SK-N-SH (cell line): ENCODE measurements around the gene PSTPIP1. TPM values are rescaled to one million over a fixed set of nuclear protein-coding genes. Genes with fewer than 3 reads are reported as not detected.

ENCODE experiments used
- CTCF ChIA-PET: fragments of 300-600, 350-600 bp; formaldehyde crosslinking; extraction: SDS; loops from one replicate; lab custom pipeline; 2021; lab: Yijun Ruan, JAX
- POLR2A ChIA-PET: fragments of 350-600 bp; sonication (Branson Sonifier 250); formaldehyde crosslinking; extraction: SDS; loops from one replicate; lab custom pipeline; 2020; ENCODE audit warnings: antibody characterized with exemption, inconsistent platforms; lab: Yijun Ruan, JAX
- DNase-seq: peaks from one replicate; pipeline ENCODE4 v3.0.0; 2012
- H2AFZ ChIP-seq: fragments of 200-600 bp; sonication (generic); 2 replicates; pipeline ENCODE4 v1.8.1; 2016; ENCODE audit warnings: antibody characterized with exemption, mild to moderate bottlenecking, low read depth
- H3F3A ChIP-seq: fragments of 200-600 bp; sonication (generic); replicated peaks from 2 replicates; pipeline ENCODE3; 2016; ENCODE audit warnings: antibody characterized with exemption, mild to moderate bottlenecking; ENCODE audit not compliant: insufficient read depth
- H3K27ac ChIP-seq, 2 experiments: fragments of 200-500 bp in 1 of 2; fragments of 200-600 bp in 1 of 2; sonication (Bioruptor generic) in 1 of 2; sonication (generic), shearing (Covaris generic) in 1 of 2; 2 replicates each; pipeline versions ENCODE4 v1.5.1 to v1.6.1; 2014 to 2016; ENCODE audit warnings: low read depth in 2 of 2, inconsistent platforms in 1 of 2, low read length in 1 of 2, mild to moderate bottlenecking in 1 of 2, mixed read lengths in 1 of 2
- H3K27me3 ChIP-seq: fragments of 200-600 bp; sonication (generic), shearing (Covaris generic); 2 replicates; pipeline ENCODE4 v1.6.1; 2016; ENCODE audit warnings: mixed run types; ENCODE audit not compliant: insufficient read depth
- H3K36me3 ChIP-seq, 2 experiments: fragments of 200-500 bp in 1 of 2; fragments of 200-600 bp in 1 of 2; sonication (Bioruptor generic) in 1 of 2; sonication (generic) in 1 of 2; replicated peaks in 1 of 2; 2 replicates each; pipeline versions ENCODE3 to v1.5.1; 2014 to 2016; ENCODE audit warnings: low read length in 1 of 2, mild to moderate bottlenecking in 1 of 2; ENCODE audit not compliant: insufficient read depth in 2 of 2, control insufficient read depth in 1 of 2
- H3K4me1 ChIP-seq, 2 experiments: fragments of 200-500 bp in 1 of 2; fragments of 200-600 bp in 1 of 2; sonication (Bioruptor generic) in 1 of 2; sonication (generic), shearing (Covaris generic) in 1 of 2; 2 replicates each; pipeline versions ENCODE4 v1.5.1 to v1.6.1; 2014 to 2016; ENCODE audit warnings: low read depth in 1 of 2, low read length in 1 of 2, mixed run types in 1 of 2; ENCODE audit not compliant: insufficient read depth in 2 of 2, control insufficient read depth in 1 of 2
- H3K4me2 ChIP-seq: fragments of 200-600 bp; sonication (generic), shearing (Covaris generic); 2 replicates; pipeline ENCODE4 v1.6.1; 2017; ENCODE audit warnings: mixed run types
- H3K4me3 ChIP-seq, 2 experiments: fragments of 200-500 bp in 1 of 2; fragments of 200-600 bp in 1 of 2; sonication (Bioruptor generic) in 1 of 2; sonication (generic), shearing (Covaris generic) in 1 of 2; 2 replicates each; pipeline versions ENCODE4 v1.5.1 to v1.8.1; 2014 to 2016; ENCODE audit warnings: low read depth in 2 of 2, inconsistent platforms in 1 of 2, low read length in 1 of 2, mild to moderate bottlenecking in 1 of 2, mixed read lengths in 1 of 2, moderate library complexity in 1 of 2
- H3K79me2 ChIP-seq: fragments of 200-600 bp; sonication (generic); 2 replicates; pipeline ENCODE4 v1.8.1; 2017; ENCODE audit warnings: mild to moderate bottlenecking; ENCODE audit not compliant: insufficient read depth
- H3K9ac ChIP-seq: fragments of 200-600 bp; sonication (generic); 2 replicates; pipeline ENCODE4 v1.6.1; 2017; ENCODE audit warnings: mixed run types
- H3K9me2 ChIP-seq: fragments of 200-600 bp; sonication (generic); 2 replicates; pipeline ENCODE4 v1.6.1; 2017; ENCODE audit warnings: mixed run types
- H3K9me3 ChIP-seq: fragments of 200-600 bp; sonication (generic); 2 replicates; pipeline ENCODE4 v1.6.1; 2017; ENCODE audit warnings: mixed run types, mild to moderate bottlenecking, moderate library complexity
- H4K20me1 ChIP-seq: fragments of 200-600 bp; sonication (generic); 2 replicates; pipeline ENCODE4 v1.6.1; 2017; ENCODE audit warnings: mild to moderate bottlenecking, mixed run types; ENCODE audit not compliant: insufficient read depth
- CHD2 ChIP-seq: fragments of 150-350 bp; IDR thresholded peaks from 2 replicates; pipeline ENCODE4 v1.6.1; 2018; ENCODE audit warnings: low read length; ENCODE audit not compliant: partially characterized antibody
- ELF1 ChIP-seq: IDR thresholded peaks from 2 replicates; pipeline ENCODE4 v1.4.0; 2012
- EP300 ChIP-seq, 2 experiments: IDR thresholded peaks; 2 replicates each; pipeline versions ENCODE4 v1.4.0 to v1.6.1; 2012; ENCODE audit warnings: borderline replicate concordance in 1 of 2, low read depth in 1 of 2, low read length in 1 of 2
- FOSL2 ChIP-seq: IDR thresholded peaks from 2 replicates; pipeline ENCODE4 v1.4.0; 2012; ENCODE audit warnings: low read depth, mild to moderate bottlenecking, moderate library complexity, borderline replicate concordance
- FOXM1 ChIP-seq: IDR thresholded peaks from 2 replicates; pipeline ENCODE4 v1.4.0; 2012; ENCODE audit warnings: low read depth, mild to moderate bottlenecking
- GATA2 ChIP-seq: sonication (generic); formaldehyde crosslinking; IDR thresholded peaks from 2 replicates; pipeline ENCODE4 v1.5.0; 2020; ENCODE audit warnings: mild to moderate bottlenecking, missing genetic modification reagents
- JUND ChIP-seq: IDR thresholded peaks from 2 replicates; pipeline ENCODE4 v1.4.0; 2012
- MXI1 ChIP-seq: IDR thresholded peaks from 2 replicates; pipeline ENCODE4 v1.6.1; 2012; ENCODE audit warnings: mild to moderate bottlenecking, low read depth, low read length, improper control_type of control experiment
- NRF1 ChIP-seq: IDR thresholded peaks from 2 replicates; pipeline ENCODE4 v1.6.1; 2012; ENCODE audit warnings: low read depth, mild to moderate bottlenecking, low read length
- RAD21 ChIP-seq: IDR thresholded peaks from 2 replicates; pipeline ENCODE4 v1.6.1; 2012; ENCODE audit warnings: mild to moderate bottlenecking, low read length
- SIN3A ChIP-seq: IDR thresholded peaks from 2 replicates; pipeline ENCODE4 v1.6.1; 2012; ENCODE audit warnings: low read depth, mild to moderate bottlenecking, low read length, moderate library complexity, borderline replicate concordance
- SMC3 ChIP-seq: IDR thresholded peaks from 2 replicates; pipeline ENCODE4 v1.6.1; 2012; ENCODE audit warnings: low read depth, low read length, improper control_type of control experiment
- TCF12 ChIP-seq: IDR thresholded peaks from 2 replicates; pipeline ENCODE4 v1.4.0; 2012
- TEAD4 ChIP-seq: IDR thresholded peaks from 2 replicates; pipeline ENCODE4 v1.4.0; 2012; ENCODE audit warnings: mild to moderate bottlenecking, borderline replicate concordance; ENCODE audit not compliant: insufficient read depth
- WGBS: methylation state at CpG from one replicate; pipeline ENCODE4 v1.1.6; 2017; ENCODE audit warnings: low lambda C conversion rate; 5-methylcytosine and 5-hydroxymethylcytosine counted together
- polyA plus RNA-seq, 3 experiments: library from polyadenylated mRNA; depleted of rRNA; stranded (reverse); fragments of >200 nt; gene quantifications; 2 replicates each; pipeline ENCODE4 v1.2.3, GENCODE V29; 2012
- TF ChIP-seq, protein P1 (sequence below): fragments of 150-350 bp; IDR thresholded peaks from 2 replicates; pipeline ENCODE4 v1.6.1; 2017; ENCODE audit warnings: antibody characterized with exemption, low read length, low read depth, borderline replicate concordance
- TF ChIP-seq, protein P2 (sequence below): fragments of 150-350 bp; IDR thresholded peaks from 2 replicates; pipeline ENCODE4 v1.6.1; 2016; ENCODE audit warnings: mild to moderate bottlenecking, low read depth, low read length
- TF ChIP-seq, protein P3 (sequence below): IDR thresholded peaks from 2 replicates; pipeline ENCODE4; 2012

Gene PSTPIP1
- polyA plus RNA-seq, 1 of the 3 experiments (the other 2 are of a cell fraction), result 0.69 TPM

DNA sequence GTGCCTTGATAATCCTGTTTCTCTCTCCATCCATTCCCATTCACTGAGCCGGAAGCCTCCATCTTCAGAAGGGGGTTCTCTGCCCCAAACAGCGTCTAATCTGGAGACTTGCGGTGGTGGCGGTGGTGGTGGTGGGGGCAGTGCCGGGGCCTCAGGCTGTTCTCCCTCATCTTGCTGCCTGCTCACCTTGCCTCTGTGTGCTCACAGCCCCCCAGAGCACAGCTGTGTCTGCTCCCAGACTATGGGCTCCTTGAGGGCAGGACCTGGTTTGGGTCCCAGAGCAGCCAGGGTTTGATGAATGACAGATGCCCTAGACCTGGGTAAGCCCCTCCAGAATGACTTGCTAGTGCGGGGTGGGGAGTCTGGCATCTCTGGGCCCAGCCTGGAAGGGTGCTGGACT, 430 bp upstream of the PSTPIP1 start:
- WGBS, result 90% methylated on average over 6 of the region's 6 CpGs

DNA sequence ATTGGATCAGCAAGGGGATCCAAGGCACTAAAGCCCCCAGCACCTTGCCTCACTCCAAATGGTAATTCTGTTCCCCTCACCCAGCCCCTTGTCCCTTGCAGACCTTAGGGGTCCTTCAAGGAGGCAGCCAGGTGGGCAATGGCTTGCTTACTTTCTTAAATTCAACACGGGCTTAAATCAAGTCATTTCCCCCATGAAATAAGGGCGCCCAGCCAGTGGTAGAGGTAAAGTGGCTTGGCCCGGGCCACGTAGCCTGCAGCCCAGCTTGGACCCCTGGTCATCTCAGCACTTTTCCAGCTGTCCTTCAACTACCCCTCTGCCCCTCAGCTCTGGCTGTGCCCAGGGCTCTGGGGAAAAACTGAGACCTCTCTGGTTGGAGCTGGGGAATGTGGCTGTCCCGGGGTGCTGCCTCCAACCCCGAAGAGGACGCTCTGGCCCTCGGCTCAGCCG, 1.2 kb downstream of the PSTPIP1 start:
- peak overlapping the region; percentile 17; the same call in 1 of the 2 replicates for H3K9ac ChIP-seq
- H2AFZ ChIP-seq, result peak overlapping the region; percentile 63; the same call in 1 of the 2 replicates
- H3F3A ChIP-seq, result no peaks in the 10 kb centered on the region
- no peak overlapping the region; the same call in 1 of the 2 replicates for H3K4me2 ChIP-seq
- H3K79me2 ChIP-seq, result no peaks in the 10 kb centered on the region
- no peak for DNase-seq
- no peaks in the 10 kb centered on the region for H3K9me2 ChIP-seq
- no peak overlapping the region for H3K27ac ChIP-seq
- no peaks in the 10 kb centered on the region for H3K27me3 ChIP-seq
- H3K36me3 ChIP-seq, result no peaks in the 10 kb centered on the region
- WGBS, result 86% methylated on average over 6 of the region's 9 CpGs
- H3K4me3 ChIP-seq, result no peak overlapping the region
- TF ChIP-seq TCF12, result no peak
- no peaks in the 10 kb centered on the region for H3K9me3 ChIP-seq
- ChIA-PET CTCF (interaction anchor here (0.9 to 2.6 kb wide), 3 partner anchors 20 to 29 kb away, joined by 3 to 6 read pairs (median 4); no protein-coding TSS in a partner anchor), POLR2A (interaction anchor here (1.0 to 2.6 kb wide), 2 partner anchors 17 to 64 kb away, joined by 3 to 14 read pairs; partner anchors contain the start of gene RCN2)
- peaks cover 16 to 42% of the 10 kb centered on the region in 2 experiments; a peak in 3 of 4 replicates for H3K4me1 ChIP-seq
- no peaks in the 10 kb centered on the region for H4K20me1 ChIP-seq

More for the DNA sequence above, 430 bp upstream of the PSTPIP1 start:
- Histone ChIP-seq H3K79me2 (no peaks in the 10 kb centered on the region), H3K9me2 (no peaks in the 10 kb centered on the region), H3K9ac (no peak overlapping the region), H2AFZ (peak overlapping the region; percentile 62; the same call in 1 of the 2 replicates), H3K4me2 (no peak overlapping the region), H3K9me3 (no peaks in the 10 kb centered on the region), H3K27ac (no peak overlapping the region; a peak in 1 of 4 replicates), H3K4me1 (peaks cover 16 to 42% of the 10 kb centered on the region in 2 experiments; a peak in 3 of 4 replicates), H3K4me3 (no peak overlapping the region), H3K27me3 (no peaks in the 10 kb centered on the region), H3F3A (no peaks in the 10 kb centered on the region), H3K36me3 (no peaks in the 10 kb centered on the region), H4K20me1 (no peaks in the 10 kb centered on the region)
- TF ChIP-seq SMC3, result no peak
- TF ChIP-seq RAD21, result no peak
- TF ChIP-seq TCF12, result no peak
- TF ChIP-seq EP300 (IDR thresholded peaks at IDR 0.05; ENCODE audit: borderline replicate concordance in 1 of 2, low read depth in 1 of 2, low read length in 1 of 2), result no peak
- TF ChIP-seq SIN3A, result no peak
- no peak for TF ChIP-seq FOSL2
- TF ChIP-seq GATA2 (CRISPR knock-in tag), result no peak
- TF ChIP-seq ELF1, result no peak
- TF ChIP-seq CHD2, result no peak
- no peak for TF ChIP-seq FOXM1
- TF ChIP-seq MXI1, result no peak
- no peak for TF ChIP-seq JUND
- TF ChIP-seq NRF1, result no peak
- TF ChIP-seq, protein P1, sequence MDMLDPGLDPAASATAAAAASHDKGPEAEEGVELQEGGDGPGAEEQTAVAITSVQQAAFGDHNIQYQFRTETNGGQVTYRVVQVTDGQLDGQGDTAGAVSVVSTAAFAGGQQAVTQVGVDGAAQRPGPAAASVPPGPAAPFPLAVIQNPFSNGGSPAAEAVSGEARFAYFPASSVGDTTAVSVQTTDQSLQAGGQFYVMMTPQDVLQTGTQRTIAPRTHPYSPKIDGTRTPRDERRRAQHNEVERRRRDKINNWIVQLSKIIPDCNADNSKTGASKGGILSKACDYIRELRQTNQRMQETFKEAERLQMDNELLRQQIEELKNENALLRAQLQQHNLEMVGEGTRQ, result no peak
- TF ChIP-seq, protein P2, sequence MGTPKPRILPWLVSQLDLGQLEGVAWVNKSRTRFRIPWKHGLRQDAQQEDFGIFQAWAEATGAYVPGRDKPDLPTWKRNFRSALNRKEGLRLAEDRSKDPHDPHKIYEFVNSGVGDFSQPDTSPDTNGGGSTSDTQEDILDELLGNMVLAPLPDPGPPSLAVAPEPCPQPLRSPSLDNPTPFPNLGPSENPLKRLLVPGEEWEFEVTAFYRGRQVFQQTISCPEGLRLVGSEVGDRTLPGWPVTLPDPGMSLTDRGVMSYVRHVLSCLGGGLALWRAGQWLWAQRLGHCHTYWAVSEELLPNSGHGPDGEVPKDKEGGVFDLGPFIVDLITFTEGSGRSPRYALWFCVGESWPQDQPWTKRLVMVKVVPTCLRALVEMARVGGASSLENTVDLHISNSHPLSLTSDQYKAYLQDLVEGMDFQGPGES, result no peak
- TF ChIP-seq TEAD4, result no peak
- TF ChIP-seq, protein P3, sequence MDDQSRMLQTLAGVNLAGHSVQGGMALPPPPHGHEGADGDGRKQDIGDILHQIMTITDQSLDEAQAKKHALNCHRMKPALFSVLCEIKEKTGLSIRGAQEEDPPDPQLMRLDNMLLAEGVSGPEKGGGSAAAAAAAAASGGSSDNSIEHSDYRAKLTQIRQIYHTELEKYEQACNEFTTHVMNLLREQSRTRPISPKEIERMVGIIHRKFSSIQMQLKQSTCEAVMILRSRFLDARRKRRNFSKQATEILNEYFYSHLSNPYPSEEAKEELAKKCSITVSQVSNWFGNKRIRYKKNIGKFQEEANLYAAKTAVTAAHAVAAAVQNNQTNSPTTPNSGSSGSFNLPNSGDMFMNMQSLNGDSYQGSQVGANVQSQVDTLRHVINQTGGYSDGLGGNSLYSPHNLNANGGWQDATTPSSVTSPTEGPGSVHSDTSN, result no peak
- DNase-seq, result no peak
- ChIA-PET CTCF (interaction anchor here (0.9 to 2.6 kb wide), 7 partner anchors 21 to 548 kb away, joined by 3 to 6 read pairs (median 4); no protein-coding TSS in a partner anchor), POLR2A (interaction anchor here (1.4 to 2.6 kb wide), 2 partner anchors 47 to 63 kb away, joined by 3 to 14 read pairs; partner anchors contain the start of gene RCN2)
